Epidermal melanocyte (primary cell): ENCODE measurements around the gene MVB12B.

ENCODE experiments used
- DNase-seq: peaks from one replicate; pipeline ENCODE4 v3.0.0; 2011; ENCODE audit warnings: low spot score; ENCODE audit not compliant: insufficient read length

MVB12B gene

DNA sequence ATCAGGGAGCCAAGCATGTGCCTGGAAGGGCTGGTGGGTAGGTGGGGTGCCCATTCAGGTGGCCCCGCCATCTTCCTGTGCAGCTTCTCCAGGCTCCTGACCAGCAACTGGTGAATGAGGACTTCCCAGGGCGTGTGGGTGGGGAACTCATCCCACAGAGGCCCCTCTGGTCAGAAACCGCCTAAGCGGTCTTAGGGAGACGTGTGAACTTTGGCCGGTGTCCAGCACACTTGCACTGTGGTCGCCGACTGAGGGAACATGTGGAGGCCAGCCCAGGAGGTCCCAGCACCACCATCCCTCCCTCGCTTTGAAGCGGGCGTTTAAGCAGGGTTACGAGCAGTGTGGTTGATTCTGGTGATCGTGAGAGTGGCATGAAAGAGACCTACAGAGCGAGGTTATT is 77.8 kb downstream of the MVB12B start:
- DNase-seq: no peak

DNA sequence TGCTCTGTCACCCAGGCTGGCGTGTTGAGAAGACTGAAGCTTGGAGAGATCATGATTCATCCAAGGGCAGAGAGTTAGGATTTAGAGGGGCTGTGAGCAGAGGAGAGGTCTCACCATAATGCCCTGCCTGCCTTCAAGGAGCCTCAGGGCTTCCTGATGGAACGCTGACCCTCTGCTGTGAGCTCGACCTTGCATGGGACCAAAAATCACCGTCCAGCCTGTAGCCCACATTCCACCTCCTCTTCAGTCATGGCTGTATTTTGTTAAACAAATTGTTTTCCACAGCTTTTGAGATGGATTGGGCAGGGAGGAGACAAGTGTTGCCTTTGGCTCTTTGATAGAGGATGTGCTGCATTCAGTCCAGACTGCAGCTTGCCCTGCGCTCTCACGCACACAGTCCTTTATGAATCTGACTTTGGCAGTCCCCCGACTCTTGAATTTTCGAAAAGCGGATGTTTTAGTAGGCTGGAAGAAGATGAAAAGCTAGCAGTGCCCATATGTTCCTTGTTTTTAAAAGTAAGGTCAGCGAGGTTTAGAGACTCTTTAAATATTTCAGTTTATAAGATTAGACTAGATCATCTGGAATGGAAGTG is 79.5 kb downstream of the MVB12B start:
- DNase-seq: no peak

DNA sequence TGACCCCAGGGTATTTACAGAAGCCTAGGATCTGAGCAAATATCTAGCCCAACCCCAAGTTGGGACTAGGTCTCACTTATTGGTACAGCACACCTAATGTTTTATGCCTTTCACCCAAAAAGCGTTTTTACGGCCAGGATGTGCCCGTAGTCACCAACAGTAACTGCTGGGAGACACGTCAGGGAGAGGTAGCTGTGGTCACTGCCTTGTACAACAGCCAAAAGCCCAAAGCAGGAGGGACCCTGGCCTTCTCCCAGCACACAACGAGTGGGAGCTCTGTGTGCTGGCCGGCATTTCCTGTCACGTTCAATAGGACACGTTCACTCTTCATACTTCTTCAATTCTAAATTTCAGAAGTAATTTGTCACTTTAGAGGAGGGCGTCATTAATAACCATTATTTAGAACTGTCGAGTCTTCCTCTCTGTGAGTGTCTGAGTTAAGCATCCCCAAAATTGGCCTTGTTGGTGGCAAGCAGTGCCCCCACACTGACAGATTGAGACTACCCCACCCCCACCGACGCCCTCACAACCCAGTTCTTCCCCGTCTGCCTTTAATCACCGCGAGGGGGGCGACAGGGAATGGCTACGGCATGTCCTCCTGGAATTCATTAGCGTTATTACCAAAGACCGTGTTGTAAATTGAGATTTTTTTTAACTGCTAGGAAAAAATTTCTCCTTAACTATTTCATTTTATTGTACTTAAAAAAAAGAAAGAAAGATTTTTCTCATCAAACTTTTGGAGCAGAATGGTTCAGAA is 80.7 kb downstream of the MVB12B start:
- DNase-seq: no peak

DNA sequence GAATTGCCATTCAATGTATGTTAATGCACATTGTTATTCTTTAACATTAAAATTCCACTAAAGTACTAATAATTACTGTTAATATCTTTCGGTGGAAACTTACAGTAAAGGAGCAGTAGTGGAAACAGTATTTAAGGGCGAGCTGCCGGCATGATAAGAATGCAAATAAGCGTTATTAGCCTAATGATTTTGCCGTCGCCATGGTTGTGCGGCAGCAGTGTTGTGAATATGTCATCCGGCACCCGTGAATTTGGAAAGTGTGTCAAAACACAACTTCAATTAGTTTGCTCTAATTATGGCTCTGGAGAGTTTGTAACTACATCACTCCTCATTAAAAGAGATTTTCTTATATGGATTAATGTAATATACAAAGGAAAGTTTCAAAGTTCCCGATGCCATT is 81.4 kb downstream of the MVB12B start:
- no peak for DNase-seq

DNA sequence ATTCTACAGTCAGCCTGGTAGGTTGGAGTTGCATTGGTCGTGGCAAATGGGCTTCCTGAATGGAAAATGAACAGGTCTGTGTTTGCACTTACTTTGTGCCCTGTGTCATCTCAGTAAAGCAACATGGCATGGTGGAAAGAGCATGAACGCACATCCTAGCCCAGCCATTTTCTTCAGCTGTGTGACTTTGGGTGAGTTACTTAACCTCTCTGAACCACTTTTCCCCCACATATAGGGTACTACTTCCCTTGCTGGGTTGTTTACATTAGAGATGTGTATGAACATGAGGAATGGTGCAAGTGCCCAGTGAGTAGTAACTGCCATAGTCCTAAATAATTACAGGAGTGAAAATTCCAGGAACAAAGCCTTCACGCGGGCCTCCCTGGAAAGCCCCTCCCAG is 83.6 kb downstream of the MVB12B start:
- DNase-seq: no peak

DNA sequence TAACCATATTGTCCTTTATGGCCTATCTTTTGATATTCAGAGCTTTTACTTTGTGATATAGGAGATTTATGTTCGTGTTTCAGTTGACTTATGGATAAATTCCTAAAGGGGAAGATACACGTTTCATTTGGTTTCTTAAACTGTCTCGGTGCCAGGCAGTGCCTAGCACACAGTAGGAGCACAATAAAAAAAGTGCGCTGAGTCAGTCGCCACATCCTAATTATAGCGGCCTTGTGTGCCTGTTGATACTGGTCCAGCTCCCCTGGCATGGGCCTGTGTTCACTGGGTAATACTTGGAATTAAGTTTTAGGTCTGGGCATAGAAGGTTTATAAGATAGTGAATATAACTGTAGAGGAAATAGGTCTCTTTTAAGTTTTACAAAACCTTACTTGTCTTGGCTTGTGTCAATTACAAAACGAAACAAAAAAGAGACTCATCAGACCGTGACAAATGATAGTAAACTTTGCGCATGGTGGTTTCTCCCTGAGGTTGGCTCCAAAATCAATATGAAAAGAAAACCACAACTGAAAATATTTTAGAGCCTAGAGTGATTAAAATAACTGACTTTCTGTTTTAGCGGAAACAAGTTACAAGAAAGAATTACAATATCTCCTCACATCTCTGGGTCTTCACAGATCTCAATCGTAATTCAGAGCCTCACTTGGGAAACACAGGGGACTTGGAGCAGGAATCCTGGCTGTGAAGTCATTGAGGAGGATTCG is 84.8 kb downstream of the MVB12B start:
- peak; percentile 48 for DNase-seq

DNA sequence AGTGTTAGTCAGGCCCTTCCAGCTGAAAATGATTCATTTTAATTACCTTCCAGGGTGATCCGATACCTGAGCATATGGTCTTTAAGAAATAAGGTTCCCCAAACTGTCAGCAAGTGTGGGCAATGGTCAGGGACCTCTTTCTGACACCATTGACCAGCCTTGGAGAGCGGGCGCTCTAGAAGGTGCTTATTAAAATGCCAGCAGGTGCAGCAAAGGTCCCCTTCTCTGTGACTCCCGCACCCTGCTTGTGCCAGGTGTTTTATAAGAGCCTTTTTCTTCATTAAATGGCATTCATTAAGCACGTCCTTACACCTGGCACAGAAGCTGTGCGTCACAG is 85.3 kb downstream of the MVB12B start:
- no peak for DNase-seq

DNA sequence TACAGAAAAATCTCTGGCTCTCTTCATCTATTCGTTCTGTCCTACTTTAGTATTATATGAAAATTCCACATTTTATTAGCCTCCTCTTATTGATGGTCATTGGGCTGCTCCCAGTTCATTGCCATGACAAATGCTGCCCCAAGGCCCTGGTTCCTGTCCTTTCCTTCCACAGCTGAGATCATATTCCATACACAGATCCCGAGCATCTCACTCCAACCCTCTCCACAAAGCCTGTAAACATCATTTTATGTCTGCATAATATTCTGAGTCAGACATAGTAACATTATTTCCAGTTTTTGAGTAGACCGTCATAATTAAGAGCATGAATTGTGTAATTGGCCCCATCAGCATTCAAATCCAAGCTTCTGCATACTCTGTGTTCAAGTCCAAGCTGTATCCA is 86.3 kb downstream of the MVB12B start:
- no peak for DNase-seq

DNA sequence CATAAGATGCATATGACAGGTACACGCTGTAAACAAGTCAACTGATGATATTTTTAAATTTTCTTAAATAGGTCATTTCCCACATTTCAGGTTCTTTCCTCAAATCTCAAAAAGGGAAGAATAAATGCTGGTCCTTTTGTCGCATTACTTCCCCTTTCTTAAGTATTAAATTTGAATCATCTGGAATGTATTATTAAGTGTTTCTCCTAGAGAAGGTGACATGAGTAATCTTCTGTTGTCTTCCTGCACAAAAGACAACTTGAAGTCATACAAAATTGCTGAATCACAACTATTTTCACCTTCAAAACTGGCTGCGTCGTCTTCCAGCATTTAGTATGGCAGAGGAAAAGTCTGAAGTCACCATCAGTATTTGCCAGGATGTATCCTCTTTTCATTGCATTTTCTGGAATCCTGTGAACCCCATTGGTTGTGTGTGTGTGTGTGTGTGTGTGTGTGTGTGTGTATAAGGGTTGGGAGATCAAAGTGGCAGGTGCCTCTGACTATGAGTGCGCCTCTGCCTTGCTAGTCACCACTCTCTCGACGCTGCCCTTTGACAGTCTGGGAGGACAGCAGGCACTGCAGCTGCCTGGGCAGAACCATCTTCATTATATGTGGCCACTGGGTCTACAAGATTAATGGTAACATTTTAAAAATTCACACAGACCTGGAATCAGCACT is 86.9 kb downstream of the MVB12B start:
- no peak for DNase-seq

DNA sequence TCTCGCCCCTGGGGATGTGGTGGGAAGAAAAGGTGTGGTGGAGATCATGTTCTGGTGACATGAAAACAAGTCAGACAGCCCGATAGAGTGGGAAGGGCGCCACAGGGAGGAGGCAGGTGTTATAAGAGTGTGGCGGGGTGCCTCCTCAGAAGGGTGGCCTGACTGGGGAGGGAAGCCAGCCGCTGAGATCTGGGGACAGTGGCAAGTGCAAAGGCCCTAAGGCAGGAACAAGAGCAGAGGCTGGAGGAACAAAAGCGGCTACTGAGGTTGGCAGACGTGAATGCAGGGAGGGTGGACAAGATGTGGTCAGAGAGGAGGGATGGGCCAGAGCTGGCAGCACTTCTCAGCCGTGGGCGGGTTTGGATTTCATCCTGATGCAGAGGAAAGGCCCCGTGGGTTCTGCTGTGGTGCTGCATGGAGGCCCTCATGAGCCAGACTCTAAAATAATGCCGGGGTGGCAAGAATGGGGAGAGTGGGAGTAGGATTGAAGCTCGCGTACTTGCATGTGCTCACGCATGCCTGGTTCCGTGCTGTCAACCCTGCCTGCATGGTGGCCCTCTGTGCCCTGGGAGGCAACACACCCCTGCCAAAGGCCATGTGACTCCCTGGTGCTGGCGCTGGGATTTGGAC is 89.2 kb downstream of the MVB12B start:
- no peak for DNase-seq

DNA sequence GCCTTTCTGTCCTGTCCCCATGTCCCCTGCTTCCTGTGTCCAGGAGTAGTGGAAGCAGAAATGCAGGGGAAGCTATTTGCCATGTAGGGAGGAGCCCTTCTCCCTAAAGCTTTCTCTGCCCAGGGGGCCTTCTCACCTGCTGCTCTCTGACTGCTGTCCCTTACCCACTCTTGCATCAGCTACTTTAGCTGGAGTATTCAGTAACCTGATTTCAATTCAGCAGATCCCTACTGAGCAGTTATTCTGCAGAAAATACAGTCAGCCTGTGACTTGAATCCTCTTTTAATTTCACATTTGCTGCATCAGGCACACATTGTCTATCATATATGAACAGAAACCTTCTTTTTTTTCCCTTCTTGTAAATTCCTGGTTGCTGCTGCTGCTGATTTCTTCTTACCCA is 90.4 kb downstream of the MVB12B start:
- DNase-seq: no peak

DNA sequence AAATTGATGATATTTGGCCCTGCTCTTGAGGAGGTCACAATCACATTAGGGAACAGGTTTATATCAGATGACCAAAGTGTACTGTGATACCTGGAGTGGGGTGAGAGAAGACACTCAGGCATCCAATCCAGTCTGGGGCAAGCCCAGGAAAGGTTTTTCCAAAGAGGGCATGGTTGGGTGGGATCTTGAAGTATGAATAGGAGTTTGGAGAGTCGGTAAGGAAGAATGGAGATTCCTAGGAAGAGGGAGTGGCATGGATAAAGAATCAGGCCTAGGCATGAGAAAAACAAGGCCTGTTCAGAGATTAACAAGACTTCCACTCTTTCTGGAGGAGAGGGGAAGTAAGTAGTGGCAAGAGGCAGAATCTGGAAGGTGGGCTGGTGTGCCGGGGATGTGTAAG is 91.1 kb downstream of the MVB12B start:
- DNase-seq: no peak

DNA sequence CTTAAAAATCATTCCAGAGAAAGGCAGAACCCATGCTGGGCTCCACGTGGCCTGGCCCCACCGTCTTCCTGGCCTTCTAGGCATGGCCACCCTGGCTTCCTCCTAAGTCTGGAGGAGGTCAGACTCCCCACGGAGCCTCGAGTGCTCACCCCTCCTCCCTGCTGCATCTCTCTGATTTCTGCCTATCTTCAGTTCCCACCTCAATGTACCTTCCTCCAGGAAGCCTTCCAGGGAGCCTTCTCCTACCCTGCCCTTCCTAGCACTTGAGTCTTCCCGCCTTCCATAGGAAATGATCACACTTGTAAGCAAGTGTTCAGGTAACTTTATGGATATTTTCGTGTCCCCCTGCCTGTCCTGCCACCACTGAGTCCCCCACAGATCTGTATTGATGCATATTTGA is 92.0 kb downstream of the MVB12B start:
- no peak for DNase-seq

DNA sequence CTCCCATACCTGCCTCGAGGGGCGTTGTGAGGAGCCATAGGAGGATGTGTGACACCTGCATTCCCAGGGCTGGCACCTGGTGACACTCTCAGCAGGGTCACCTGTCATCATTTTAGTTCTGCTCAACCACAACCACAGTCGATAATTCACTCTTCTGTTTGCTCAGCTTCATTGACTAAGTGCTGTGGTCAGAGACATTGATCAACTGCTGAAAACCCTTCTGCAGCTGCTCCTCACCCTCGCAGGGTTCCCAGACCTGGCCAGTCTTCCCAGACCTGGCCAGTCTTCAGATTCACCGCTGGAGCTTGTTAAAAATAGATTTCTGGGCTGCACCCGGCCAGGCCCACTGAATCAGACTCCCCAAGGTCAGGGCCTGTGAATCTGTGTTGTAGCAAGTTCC is 92.8 kb downstream of the MVB12B start:
- DNase-seq: no peak

DNA sequence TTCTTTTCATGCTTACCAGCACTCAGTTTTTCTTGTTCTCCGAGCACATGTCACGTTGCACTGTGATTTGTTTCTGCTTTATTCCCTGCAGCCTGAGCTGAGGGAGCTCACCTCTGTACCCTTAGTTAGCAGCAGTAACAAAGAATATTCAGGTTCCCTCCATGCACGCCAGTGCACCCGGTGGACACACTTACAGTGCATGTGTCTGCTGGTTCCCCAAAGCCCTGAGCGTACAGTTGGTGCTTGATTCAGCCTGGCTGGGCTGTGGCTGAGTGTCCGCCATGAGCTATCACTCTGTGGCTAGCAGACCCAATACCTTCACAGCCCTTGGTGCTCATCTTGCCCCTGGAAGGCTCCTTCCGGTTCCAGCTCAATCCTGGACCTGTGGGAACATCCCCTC is 93.5 kb downstream of the MVB12B start:
- DNase-seq: no peak

DNA sequence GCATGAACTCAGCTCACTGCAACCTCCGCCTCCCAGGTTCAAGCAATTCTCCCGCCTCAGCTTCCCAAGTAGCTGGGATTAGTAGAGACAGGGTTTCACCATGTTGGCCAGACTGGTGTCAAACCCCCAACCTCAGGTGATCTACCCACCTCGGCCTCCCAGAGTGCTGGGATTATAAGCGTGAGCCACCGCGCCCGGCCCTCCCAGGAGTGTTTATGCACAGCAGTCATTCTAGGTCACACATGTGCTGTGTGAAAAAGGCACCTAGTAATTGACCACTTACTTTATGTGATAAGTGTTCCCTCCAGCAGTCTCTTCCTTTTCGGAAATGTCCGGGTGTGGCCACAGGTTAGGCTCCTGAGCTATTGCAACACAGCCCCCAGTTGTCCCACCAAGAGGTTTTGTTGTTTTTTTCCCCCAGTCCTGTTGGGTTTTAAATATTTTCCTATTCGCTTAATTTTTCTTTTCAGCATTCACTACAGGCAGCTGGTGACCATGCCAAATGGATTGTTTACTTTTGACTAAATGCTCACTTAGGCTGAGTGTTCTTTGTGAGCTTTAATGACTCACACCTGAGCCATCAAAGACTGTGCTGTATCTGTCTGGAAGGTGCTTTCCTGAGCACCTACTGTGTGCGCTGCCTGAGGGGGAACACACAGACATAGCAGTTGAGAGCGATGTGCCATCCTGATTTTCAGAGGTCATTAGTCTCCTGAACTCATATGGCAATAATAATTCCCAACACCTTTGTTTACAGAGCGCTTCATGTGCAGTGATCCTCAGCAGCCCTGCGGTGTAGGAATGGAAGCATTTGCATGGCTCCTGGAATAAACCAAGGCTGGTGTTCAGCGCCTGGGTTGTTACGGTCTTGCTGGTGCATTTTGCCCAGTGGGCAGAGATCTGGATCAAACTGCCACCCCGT is 94.3 kb downstream of the MVB12B start:
- DNase-seq: no peak

DNA sequence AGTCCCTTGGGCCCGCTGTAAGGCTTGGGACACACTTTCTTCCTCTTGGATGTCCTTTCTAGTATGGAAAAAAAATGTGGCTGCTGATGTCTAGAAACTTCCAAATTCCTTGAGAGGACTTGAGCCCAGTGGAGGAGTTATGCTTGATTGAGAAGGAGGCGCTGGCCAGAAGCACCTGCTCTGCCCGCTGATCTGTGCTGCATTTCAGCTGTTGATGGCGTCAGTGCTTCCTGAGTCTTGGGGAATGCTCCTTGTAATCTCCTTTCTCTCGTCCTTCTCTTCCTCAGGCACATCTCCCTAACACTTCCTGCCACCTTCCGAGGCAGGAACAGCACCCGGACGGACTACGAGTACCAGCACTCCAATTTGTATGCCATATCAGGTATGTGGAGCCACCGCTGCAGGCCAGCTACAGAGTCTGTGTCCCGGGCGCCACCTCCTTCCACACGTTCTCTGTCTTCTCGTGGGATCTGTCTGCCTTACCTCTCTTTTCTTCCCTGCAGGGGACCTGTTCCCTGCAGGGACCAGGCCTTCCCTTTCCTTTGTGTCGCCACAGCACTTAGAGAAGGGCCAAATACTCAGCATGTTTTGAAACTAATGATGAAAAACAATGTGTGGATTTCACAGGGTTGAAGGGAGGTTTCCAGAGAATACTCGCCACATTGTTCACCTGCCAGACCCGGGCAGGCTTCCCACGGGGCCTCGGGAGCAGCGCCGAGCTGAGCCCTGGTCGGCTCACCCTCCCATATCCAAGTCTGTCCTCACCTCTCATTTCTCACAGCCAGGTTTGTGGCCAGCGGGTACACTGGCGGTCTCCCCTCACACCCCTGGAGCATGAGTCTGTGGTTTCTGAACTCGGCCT is 95.2 kb downstream of the MVB12B start:
- no peak for DNase-seq

DNA sequence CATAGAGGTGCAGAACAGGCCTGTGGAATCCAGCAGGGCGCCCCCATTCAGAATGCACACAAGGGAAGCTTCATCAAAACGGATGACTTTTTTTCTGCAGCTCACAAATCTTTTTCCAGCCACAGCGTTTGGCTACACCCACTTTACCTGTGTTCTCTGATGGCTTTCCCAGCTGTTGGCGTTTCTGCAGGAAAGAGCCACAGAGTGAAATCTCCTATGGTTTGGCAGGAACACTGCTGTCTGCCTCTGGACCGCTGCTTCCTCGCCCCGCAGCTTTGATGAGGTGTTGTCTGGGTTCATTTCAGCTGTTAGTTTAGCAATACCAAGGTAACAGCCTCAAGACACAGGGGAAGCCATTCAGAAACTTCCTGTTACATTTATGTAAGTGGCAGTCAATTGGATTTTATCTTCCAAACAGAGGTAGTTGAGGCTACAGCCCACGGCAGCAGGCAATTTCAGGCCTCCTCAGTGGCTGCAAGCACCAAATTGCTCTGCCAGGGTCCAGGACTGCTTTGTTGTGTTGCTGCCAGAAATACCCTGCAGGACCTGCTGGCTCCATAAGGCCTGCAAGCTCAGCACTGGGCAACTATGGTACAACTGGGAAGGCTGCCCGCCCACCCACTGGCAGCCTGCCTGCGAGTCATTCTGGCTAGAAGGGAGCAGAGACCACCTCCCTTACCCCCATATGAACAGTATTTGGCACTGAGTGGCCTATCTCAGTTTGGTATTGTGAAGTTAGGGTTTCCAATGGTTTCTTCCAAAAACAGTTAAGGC is 96.7 kb downstream of the MVB12B start:
- no peak for DNase-seq

DNA sequence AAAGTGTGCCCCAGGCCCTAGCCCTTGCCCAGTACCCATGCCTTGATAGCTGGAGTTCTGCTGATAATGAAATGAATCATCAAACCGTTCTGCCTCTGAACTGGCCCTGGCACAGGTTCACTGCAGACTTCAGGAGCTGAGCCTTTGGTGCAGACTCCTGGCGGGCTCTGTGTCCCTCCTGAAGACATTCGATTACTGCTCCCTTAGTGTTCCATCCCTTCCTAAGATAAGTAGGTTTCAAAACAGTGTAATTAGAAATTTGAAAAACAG is 97.2 kb downstream of the MVB12B start:
- DNase-seq: no peak
